Stimulated activated CD4-positive, alpha-beta T cell treated with anti-CD3 and anti-CD28 coated beads, Interleukin-1b, Interleukin-23, amount 100 ng/mL, for 24 hours (primary cell): ENCODE data around the gene PHRF1.

Experiments used
- DNase-seq, 4 experiments: peaks; one replicate each; pipeline ENCODE4 v3.0.0-alpha.2; 2020; ENCODE audit warnings: low read depth in 4 of 4, low spot score in 1 of 4

The PHRF1 gene

GRCh38 chr11:538431-539051 lies 37.7 kb upstream of the PHRF1 start:
- no peak for DNase-seq

GRCh38 chr11:539971-540481 lies 36.2 kb upstream of the PHRF1 start:
- no peak for DNase-seq

- DNase-seq: no peak
Observed at GRCh38 chr11:540583-541432, 35.5 kb upstream of the PHRF1 start.

GRCh38 chr11:541433-541885 lies 34.8 kb upstream of the PHRF1 start:
- no peak for DNase-seq

- no peak for DNase-seq
Observed at GRCh38 chr11:544817-545166, 31.5 kb upstream of the PHRF1 start.

- no peak for DNase-seq
Observed at GRCh38 chr11:545171-545570, 31.1 kb upstream of the PHRF1 start.

- no peak for DNase-seq
Observed at GRCh38 chr11:548700-549603, 27.3 kb upstream of the PHRF1 start.

GRCh38 chr11:550021-550745 lies 26.1 kb upstream of the PHRF1 start:
- DNase-seq: no peak

GRCh38 chr11:550746-551085 lies 25.6 kb upstream of the PHRF1 start:
- DNase-seq: no peak

- no peak for DNase-seq
Observed at GRCh38 chr11:551131-551530, 25.1 kb upstream of the PHRF1 start.

GRCh38 chr11:551596-551995 lies 24.7 kb upstream of the PHRF1 start:
- DNase-seq: no peak

- no peak for DNase-seq
Observed at GRCh38 chr11:553083-553987, 22.9 kb upstream of the PHRF1 start.

- DNase-seq: no peak
Observed at GRCh38 chr11:553988-554340, 22.3 kb upstream of the PHRF1 start.

- peak in 3 of 4 experiments; percentile 53 to 64 (median 62) for DNase-seq
Observed at GRCh38 chr11:554428-555226, 21.6 kb upstream of the PHRF1 start.

GRCh38 chr11:555227-555779 lies 21.0 kb upstream of the PHRF1 start:
- no peak for DNase-seq

GRCh38 chr11:555780-556661 lies 20.2 kb upstream of the PHRF1 start:
- DNase-seq: no peak

GRCh38 chr11:556662-557256 lies 19.5 kb upstream of the PHRF1 start:
- DNase-seq: no peak
